ENCODE data around the gene CDH23.

CDH23 gene

DNA sequence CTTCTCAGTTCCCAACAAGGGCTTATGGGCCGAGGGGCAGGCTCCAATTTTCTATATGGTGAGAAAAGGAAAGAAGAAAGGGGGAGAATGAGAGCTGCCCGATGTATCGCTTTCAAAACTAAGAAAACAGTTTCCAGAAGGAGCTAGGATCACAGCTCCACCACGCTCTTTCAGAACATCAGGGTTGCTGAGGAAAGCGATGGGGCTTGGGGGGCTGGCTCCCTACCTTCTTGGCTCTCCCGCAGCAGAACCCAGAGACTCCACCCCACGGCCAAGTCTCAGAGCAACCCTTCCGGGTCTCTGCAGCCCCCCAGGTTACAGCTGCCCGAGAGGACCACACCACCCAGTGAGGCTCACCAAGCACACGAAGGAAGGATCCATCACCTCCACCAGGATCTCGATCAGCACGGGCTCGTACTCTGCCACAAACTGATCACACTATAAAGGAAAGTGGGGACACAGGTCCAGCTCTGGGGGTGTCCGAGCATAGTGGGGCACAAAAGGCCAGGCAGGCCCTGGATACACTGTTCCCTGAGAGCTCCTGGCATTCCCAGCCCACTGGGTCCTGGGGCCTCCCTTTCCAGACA lies 422.0 kb downstream of the CDH23 start:
- no peak for DNase-seq (ENCODE audit: low read depth)
- TF ChIP-seq, protein P1, sequence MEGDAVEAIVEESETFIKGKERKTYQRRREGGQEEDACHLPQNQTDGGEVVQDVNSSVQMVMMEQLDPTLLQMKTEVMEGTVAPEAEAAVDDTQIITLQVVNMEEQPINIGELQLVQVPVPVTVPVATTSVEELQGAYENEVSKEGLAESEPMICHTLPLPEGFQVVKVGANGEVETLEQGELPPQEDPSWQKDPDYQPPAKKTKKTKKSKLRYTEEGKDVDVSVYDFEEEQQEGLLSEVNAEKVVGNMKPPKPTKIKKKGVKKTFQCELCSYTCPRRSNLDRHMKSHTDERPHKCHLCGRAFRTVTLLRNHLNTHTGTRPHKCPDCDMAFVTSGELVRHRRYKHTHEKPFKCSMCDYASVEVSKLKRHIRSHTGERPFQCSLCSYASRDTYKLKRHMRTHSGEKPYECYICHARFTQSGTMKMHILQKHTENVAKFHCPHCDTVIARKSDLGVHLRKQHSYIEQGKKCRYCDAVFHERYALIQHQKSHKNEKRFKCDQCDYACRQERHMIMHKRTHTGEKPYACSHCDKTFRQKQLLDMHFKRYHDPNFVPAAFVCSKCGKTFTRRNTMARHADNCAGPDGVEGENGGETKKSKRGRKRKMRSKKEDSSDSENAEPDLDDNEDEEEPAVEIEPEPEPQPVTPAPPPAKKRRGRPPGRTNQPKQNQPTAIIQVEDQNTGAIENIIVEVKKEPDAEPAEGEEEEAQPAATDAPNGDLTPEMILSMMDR (IDR thresholded peaks at IDR 0.05; ENCODE audit: control insufficient read depth, insufficient read depth, low read depth, low read length, missing control alignments), result no peak
- no peak overlapping the region for H3K4me3 ChIP-seq (ENCODE audit: control insufficient read depth, low read depth, low read length)

DNA sequence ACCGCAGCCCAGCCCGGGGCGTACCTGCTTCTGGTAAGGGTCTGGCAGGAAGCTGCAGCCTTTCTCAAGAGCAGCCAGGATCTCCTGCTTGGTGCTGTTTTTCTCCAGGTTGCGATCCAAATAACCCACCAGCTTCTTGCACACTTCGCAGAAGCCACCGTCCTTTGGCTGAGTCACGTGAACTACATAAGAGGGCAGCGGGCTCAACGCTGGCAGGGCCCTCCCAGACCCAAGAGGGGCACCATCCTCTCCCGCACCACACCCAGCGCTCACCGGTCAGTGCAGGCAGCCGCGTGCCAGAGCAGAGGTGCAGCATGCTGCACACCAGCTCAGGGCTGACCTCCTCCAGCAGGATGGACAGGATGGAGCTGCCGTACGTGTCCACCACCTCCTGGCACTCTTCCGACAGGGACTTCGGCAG lies 422.7 kb downstream of the CDH23 start:
- no peak overlapping the region for H3K4me3 ChIP-seq (ENCODE audit: control insufficient read depth, low read depth, low read length)
- TF ChIP-seq, protein P1 (IDR thresholded peaks at IDR 0.05; ENCODE audit: control insufficient read depth, insufficient read depth, low read depth, low read length, missing control alignments), result no peak
- no peak for DNase-seq (ENCODE audit: low read depth)

DNA sequence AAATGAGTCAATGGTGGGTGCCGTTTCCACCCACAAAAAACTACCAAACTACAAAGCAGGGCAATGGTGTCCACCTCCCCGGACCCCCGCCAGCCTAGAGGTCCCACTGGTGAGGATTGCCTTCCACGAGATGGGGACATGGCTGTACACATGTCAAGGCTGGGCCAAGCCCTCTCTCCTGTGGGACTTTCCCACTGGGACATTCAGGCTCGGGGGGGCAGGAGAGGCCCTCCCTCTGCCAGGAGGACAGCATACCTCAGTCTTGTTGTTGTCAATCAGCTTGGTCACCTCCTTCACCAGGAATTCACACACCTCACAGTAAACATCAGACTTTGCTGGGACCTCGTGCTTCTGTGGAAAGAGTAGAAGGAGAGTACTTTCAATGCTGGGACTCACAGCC lies 423.3 kb downstream of the CDH23 start:
- TF ChIP-seq, protein P1 (IDR thresholded peaks at IDR 0.05; ENCODE audit: control insufficient read depth, insufficient read depth, low read depth, low read length, missing control alignments), result no peak
- no peak for DNase-seq (ENCODE audit: low read depth)
- H3K4me3 ChIP-seq (ENCODE audit: control insufficient read depth, low read depth, low read length), result no peak overlapping the region

DNA sequence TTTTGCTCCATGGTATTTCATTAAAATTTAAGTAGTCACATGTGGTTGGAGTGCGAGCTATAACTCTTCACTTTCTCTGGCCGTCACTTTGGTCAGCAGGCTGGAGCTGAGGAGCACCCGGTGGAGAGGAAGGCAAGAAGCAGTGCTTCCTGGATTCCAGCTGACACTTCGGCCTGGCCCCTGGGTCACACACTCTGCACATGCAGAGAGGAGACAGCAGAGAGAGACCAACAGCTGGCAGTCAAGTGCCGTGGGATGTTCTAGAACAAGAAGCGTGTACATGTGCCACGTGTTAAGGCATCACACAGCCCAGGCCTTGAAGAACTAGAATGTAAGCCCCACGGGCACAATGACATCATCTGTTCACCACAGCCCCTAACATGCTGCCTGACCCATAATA lies 424.2 kb downstream of the CDH23 start:
- TF ChIP-seq, protein P1 (IDR thresholded peaks at IDR 0.05; ENCODE audit: control insufficient read depth, insufficient read depth, low read depth, low read length, missing control alignments), result no peak
- DNase-seq (ENCODE audit: low read depth), result no peak
- H3K4me3 ChIP-seq (ENCODE audit: control insufficient read depth, low read depth, low read length), result no peak overlapping the region

DNA sequence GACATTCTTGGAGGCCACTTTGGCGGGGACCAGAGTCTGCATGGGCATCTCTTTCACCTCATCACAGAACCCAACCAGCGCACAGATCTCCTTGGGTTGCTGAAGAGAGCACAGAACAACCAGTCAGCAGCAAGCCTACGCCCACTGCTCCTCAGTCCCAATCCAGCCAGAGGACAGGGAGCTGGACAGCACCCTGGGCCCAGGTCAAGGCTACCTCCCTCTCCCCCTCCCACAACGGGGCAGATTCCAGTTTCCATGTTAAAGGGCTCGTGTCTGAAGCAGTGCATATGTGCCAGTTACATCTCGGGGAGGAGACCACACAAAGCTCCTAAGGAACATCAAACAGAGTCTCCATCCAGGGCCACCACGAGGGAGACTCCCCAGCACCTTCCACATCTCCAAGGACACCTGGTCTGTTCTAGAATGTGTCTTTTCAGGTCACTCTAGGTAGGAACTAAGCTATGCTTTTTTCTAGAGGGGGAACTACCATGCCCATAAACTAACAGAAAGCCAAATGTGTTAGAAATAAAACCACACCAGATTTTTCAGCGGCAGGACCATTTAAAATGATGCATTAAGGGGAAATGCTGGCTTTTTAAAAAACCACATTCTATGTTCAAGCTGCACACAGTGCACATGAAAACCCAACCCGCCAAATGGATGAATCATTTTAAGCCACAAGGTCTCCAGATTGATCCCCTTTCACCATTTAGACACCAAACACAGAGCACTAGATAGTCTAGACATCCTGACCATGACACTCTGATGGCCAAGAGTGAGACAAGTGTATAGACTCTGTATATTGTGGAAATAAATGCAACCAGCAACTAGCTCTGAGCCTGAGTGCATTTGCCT lies 425.4 kb downstream of the CDH23 start:
- TF ChIP-seq, protein P1 (IDR thresholded peaks at IDR 0.05; ENCODE audit: control insufficient read depth, insufficient read depth, low read depth, low read length, missing control alignments), result no peak
- no peak overlapping the region for H3K4me3 ChIP-seq (ENCODE audit: control insufficient read depth, low read depth, low read length)
- DNase-seq (ENCODE audit: low read depth), result no peak

DNA sequence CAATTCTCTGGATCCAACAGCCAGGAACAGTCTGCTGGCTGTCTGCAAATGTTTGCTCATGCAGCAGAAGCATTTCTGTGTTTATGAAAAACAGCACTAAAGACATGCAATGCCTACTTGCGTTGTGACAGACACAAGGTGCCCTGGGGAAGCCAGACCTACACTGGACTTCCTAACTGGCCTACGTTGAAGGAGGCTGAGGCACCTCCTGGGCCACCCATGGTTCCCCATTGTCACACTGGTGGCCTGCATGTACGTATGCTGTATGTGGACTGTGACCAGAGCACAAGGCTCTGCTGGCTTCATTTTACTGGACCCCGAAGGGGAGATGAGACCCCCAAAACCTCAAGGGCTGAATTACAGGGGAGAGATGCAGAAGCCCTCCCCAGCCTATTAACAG lies 426.6 kb downstream of the CDH23 start:
- H3K4me3 ChIP-seq (ENCODE audit: control insufficient read depth, low read depth, low read length), result no peak overlapping the region
- DNase-seq (ENCODE audit: low read depth), result no peak
- TF ChIP-seq, protein P1 (IDR thresholded peaks at IDR 0.05; ENCODE audit: control insufficient read depth, insufficient read depth, low read depth, low read length, missing control alignments), result no peak
